ENCODE results near the gene TCF7L2. TPM values are rescaled to one million over a fixed set of nuclear protein-coding genes. Genes with fewer than 3 reads are reported as not detected.

The TCF7L2 gene
- total RNA-seq, 6 experiments from 2014 or later, result 14.6 to 18.1 (median 16.2) TPM

DNA sequence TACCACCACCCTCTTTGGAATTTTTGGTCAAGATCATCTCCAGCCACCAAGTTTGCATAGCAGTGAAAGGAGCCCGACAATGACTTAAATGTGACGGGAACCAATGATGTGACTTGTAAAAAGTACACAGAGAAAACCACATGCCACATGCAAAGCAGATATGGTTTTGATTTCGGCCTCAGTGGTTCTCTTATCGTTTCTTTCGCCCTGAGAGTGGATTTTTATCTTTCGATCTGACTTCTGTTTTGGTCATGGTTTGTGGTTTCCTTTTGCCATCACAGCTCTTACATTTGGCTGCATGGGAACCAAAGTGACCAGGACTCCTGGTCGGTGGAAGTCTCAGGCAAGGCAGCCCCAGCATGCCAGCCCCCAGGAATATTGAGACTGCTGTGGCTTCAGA is 31.5 kb downstream of the TCF7L2 start:
- Mint-ChIP-seq H3K27me3 (ENCODE audit: insufficient read depth) (peaks cover 1% of the 10 kb centered on the region; the same call in 1 of the 2 replicates), H3K36me3 (ENCODE audit: low read depth) (peaks cover 5% of the 10 kb centered on the region; the same call in 1 of the 2 replicates), H3K9me3 (no peaks in the 10 kb centered on the region), H3K4me1 (ENCODE audit: low read depth) (peaks cover 34% of the 10 kb centered on the region), H3K4me3 (no peak overlapping the region), H3K27ac (no peak overlapping the region)
- TF ChIP-seq CTCF (IDR thresholded peaks at IDR 0.05), result no peak
- peak; percentile 6 for DNase-seq

GRCh38 chr10:112983444-112984056 is 33.5 kb downstream of the TCF7L2 start:
- H3K36me3 Mint-ChIP-seq (ENCODE audit: low read depth), result 0 out of 2 replicates have a peak, but pooled peaks cover 8% of the 10 kb centered on the region
- no peaks in the 10 kb centered on the region for H3K9me3 Mint-ChIP-seq
- H3K27ac Mint-ChIP-seq, result no peak overlapping the region
- DNase-seq, result no peak
- H3K4me1 Mint-ChIP-seq (ENCODE audit: low read depth), result peaks cover 50% of the 10 kb centered on the region
- no peak for TF ChIP-seq CTCF (IDR thresholded peaks at IDR 0.05)
- H3K4me3 Mint-ChIP-seq, result no peak overlapping the region
- H3K27me3 Mint-ChIP-seq (ENCODE audit: insufficient read depth), result peaks cover 1% of the 10 kb centered on the region; the same call in 1 of the 2 replicates

DNA sequence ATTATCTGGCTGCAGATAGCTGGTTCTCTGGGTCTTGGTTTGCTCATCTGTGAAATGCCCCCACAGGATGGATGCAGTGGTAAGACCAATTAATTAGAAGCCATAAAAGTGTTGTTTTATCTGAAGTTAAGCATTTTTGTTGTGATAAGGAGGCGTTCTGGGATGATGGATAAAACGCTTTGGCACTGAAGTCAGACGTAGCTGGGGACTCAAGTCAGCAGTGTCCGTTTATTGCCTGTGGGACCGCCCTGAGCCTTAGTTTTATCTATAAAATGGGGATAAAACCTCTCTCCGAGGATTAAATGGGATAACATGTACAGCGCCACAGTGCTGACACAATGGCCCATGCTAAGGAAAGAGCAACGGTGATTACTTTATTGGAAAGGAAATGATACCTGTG is 34.7 kb downstream of the TCF7L2 start:
- no peak for TF ChIP-seq CTCF (IDR thresholded peaks at IDR 0.05)
- Mint-ChIP-seq H3K27me3 (ENCODE audit: insufficient read depth) (peaks cover 1% of the 10 kb centered on the region; the same call in 1 of the 2 replicates), H3K36me3 (ENCODE audit: low read depth) (0 out of 2 replicates have a peak, but pooled peaks cover 9% of the 10 kb centered on the region), H3K4me3 (no peak overlapping the region), H3K27ac (no peak overlapping the region), H3K9me3 (no peaks in the 10 kb centered on the region), H3K4me1 (ENCODE audit: low read depth) (peaks cover 54% of the 10 kb centered on the region)
- no peak for DNase-seq

DNA sequence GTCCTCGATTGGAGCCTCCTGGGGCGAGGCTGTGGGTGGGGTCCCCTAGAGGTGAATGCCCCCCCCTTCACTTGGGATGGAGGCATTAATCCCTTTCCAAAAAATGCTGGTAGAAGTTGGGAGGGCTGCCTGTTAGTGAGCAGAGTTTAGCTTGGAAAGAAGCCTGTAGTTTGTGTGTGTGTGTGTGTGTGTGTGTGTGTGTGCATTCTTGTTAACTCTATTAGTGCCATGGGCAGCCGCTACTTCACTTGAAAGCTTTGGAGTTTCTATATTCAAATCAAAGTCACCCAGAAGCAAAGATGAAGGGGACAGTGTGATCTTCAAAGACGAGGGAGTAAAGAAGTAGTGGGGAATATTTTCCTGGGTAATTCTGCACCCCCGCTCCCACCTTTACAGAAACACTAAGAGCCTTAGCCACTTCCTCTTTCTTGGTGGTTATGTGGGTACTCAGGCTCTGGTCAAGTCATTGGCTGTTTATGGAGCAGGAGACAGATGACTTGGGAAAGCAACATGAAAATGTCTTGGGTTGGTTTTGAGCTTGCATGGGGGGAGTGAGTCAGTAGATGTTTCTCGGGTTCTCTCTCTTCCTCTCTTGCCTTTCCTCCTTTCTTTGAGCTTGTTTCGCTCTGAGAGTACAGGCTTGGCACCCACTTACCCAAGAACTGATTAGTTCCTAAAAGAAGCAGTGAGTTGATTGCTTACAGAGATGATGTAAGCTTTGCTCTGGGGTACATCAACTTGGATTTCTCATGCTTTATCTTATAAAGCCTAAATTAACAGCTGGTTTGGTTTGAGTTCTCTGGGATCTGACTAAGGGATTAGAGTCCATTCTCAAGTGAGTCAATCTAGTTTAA is 35.9 kb downstream of the TCF7L2 start:
- Mint-ChIP-seq H3K9me3 (no peaks in the 10 kb centered on the region), H3K36me3 (ENCODE audit: low read depth) (0 out of 2 replicates have a peak, but pooled peaks cover 9% of the 10 kb centered on the region), H3K4me1 (ENCODE audit: low read depth) (peaks cover 58% of the 10 kb centered on the region), H3K4me3 (peak overlapping the region; percentile 55), H3K27me3 (ENCODE audit: insufficient read depth) (peaks cover 1% of the 10 kb centered on the region; the same call in 1 of the 2 replicates), H3K27ac (peak overlapping the region; percentile 50)
- DNase-seq, result peak; percentile 43
- no peak for TF ChIP-seq CTCF (IDR thresholded peaks at IDR 0.05)

DNA sequence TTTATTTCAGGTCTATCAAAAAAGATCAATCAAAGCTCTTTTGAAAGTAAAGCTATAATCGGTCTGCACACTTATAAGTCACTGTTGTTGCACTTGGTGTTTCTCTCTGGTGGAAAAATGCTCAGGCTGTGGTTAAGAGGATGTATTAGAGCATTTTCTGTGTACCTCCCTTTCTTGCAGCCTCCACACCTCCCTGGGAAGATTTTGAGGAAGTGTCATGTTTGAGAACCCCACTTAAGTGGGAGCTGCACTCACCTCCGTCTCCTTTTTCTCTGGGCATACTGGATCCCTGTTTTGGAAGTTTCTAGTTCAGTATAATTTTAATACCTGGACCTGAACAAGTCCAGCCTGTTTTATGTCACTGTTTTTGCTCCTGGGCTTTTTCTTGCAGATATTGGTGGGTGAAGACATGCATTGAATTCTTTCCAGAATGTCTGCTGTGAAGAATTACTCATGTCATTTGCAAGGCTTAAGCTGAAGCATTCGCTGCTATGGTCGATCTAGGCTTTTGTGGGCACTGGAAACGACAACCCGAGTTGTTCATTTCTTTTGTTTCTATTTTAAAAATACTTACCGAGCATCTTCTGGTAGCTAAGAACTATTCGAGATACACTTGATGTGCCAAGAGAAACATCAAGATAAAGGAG is 36.6 kb downstream of the TCF7L2 start:
- peak overlapping the region; percentile 50 for H3K27ac Mint-ChIP-seq
- no peaks in the 10 kb centered on the region for H3K27me3 Mint-ChIP-seq (ENCODE audit: insufficient read depth)
- H3K36me3 Mint-ChIP-seq (ENCODE audit: low read depth), result 0 out of 2 replicates have a peak, but pooled peaks cover 9% of the 10 kb centered on the region
- no peak for TF ChIP-seq CTCF (IDR thresholded peaks at IDR 0.05)
- peak; percentile 11 for DNase-seq
- H3K4me1 Mint-ChIP-seq (ENCODE audit: low read depth), result peaks cover 51% of the 10 kb centered on the region
- peak overlapping the region; percentile 55 for H3K4me3 Mint-ChIP-seq
- no peaks in the 10 kb centered on the region for H3K9me3 Mint-ChIP-seq

All from HFFc6 (cell line).